ENCODE data around the gene MFAP2.

The MFAP2 gene

DNA sequence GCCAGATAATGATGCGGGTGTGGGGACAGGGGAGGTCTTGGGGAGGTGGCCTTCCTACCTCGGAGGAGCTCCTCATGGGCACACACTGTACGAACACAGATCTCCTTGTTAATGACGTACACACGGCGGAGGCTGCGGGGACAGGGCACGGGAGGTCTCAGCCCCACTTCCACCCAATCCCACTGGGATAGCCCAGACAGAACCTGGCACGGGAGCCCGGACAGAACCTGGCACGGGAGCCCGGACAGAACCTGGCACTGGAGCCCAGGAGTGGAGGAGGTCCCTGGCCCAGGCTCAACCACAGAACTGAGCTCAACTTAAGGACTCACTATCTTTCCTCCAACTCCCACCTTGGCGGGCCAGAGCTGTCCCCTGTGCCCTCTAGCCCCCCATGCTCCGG, 5.2 kb downstream of the MFAP2 start:
- Histone ChIP-seq H3K36me3 (ENCODE audit: control insufficient read depth, low read length) (no peaks in the 10 kb centered on the region), H3K4me2 (ENCODE audit: low read length) (no peak overlapping the region), H4K20me1 (ENCODE audit: control insufficient read depth, insufficient read depth, low read depth, low read length) (no peaks in the 10 kb centered on the region), H3K4me1 (ENCODE audit: control insufficient read depth, low read length) (no peaks in the 10 kb centered on the region), H3K27me3 (ENCODE audit: control insufficient read depth, low read length) (peaks cover 13% of the 10 kb centered on the region), H3K9me2 (replicated peaks; ENCODE audit: control insufficient read depth, low read length) (no peaks in the 10 kb centered on the region), H3F3A (ENCODE audit: control insufficient read depth, insufficient read depth) (no peaks in the 10 kb centered on the region), H3K27ac (ENCODE audit: low read depth, low read length) (no peak overlapping the region), H3K79me2 (ENCODE audit: control insufficient read depth, low read length) (no peaks in the 10 kb centered on the region), H3K4me3 (ENCODE audit: low read length) (no peak overlapping the region), H3K9me3 (ENCODE audit: control insufficient read depth, insufficient read depth, low read length) (no peaks in the 10 kb centered on the region)
- TF ChIP-seq CTCF (IDR thresholded peaks at IDR 0.05; ENCODE audit: low read depth, low read length, poor library complexity, severe bottlenecking), result no peak
- no peak for TF ChIP-seq EZH2phosphoT487 (IDR thresholded peaks at IDR 0.05; ENCODE audit: borderline replicate concordance, low read length)

GRCh38 chr1:16973215-16973614, 7.2 kb downstream of the MFAP2 start:
- H3K27ac ChIP-seq (ENCODE audit: low read depth, low read length), result no peak overlapping the region

DNA sequence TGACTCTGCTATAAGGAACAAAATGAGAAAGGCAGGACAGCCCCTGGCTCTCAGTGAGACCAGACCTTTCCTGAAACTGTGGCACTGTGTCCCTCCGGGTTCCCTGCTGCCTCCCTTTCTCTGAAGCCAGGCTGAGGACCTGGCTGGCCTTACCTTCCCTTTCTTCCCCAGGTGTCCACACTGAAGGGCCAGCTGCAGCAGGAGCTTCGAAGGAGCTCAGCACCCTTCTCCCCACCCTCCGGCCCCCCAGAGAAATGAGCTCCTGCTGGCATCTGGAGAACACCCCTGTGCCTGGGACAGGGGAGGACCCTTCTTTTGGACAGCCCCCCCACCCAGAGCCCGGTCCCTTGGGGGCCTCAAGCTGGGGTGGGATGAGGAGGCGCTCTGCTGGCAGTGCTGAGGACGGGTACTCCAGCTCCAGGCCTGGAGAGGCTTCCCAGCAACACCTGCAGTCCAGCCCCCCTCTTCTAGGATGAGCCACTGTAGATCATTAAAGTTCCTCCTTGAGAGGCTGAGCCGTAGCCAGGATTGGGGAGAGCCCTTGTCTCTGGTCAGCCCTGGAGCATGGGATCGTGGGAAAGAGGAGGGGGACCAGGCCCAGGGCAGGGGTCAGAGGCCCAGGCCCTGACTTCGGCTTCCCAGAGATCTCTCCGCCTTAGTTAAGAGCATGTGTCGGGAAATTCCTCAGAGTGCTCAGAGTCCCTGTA, 8.1 kb downstream of the MFAP2 start:
- no peaks in the 10 kb centered on the region for H3F3A ChIP-seq (ENCODE audit: control insufficient read depth, insufficient read depth)
- H3K4me2 ChIP-seq (ENCODE audit: low read length), result no peak overlapping the region
- H3K27ac ChIP-seq (ENCODE audit: low read depth, low read length), result no peak overlapping the region
- no peaks in the 10 kb centered on the region for H3K27me3 ChIP-seq (ENCODE audit: control insufficient read depth, low read length)
- no peaks in the 10 kb centered on the region for H4K20me1 ChIP-seq (ENCODE audit: control insufficient read depth, insufficient read depth, low read depth, low read length)
- H3K4me3 ChIP-seq (ENCODE audit: low read length), result no peak overlapping the region
- H3K4me1 ChIP-seq (ENCODE audit: control insufficient read depth, low read length), result no peaks in the 10 kb centered on the region
- H3K9me2 ChIP-seq (replicated peaks; ENCODE audit: control insufficient read depth, low read length), result no peaks in the 10 kb centered on the region
- no peaks in the 10 kb centered on the region for H3K36me3 ChIP-seq (ENCODE audit: control insufficient read depth, low read length)
- TF ChIP-seq CTCF (IDR thresholded peaks at IDR 0.05; ENCODE audit: low read depth, low read length, poor library complexity, severe bottlenecking), result no peak
- TF ChIP-seq EZH2phosphoT487 (IDR thresholded peaks at IDR 0.05; ENCODE audit: borderline replicate concordance, low read length), result no peak
- H3K79me2 ChIP-seq (ENCODE audit: control insufficient read depth, low read length), result no peaks in the 10 kb centered on the region
- H3K9me3 ChIP-seq (ENCODE audit: control insufficient read depth, insufficient read depth, low read length), result no peaks in the 10 kb centered on the region

More at GRCh38 chr1:16973215-16973614, 7.2 kb downstream of the MFAP2 start:
- Histone ChIP-seq H3K4me3 (ENCODE audit: low read length) (no peak overlapping the region), H3F3A (ENCODE audit: control insufficient read depth, insufficient read depth) (no peaks in the 10 kb centered on the region), H3K9me3 (ENCODE audit: control insufficient read depth, insufficient read depth, low read length) (no peaks in the 10 kb centered on the region), H3K9me2 (replicated peaks; ENCODE audit: control insufficient read depth, low read length) (no peaks in the 10 kb centered on the region), H3K4me1 (ENCODE audit: control insufficient read depth, low read length) (no peaks in the 10 kb centered on the region), H4K20me1 (ENCODE audit: control insufficient read depth, insufficient read depth, low read depth, low read length) (no peaks in the 10 kb centered on the region), H3K36me3 (ENCODE audit: control insufficient read depth, low read length) (no peaks in the 10 kb centered on the region), H3K79me2 (ENCODE audit: control insufficient read depth, low read length) (no peaks in the 10 kb centered on the region), H3K27me3 (ENCODE audit: control insufficient read depth, low read length) (no peaks in the 10 kb centered on the region), H3K4me2 (ENCODE audit: low read length) (no peak overlapping the region)
- no peak for TF ChIP-seq CTCF (IDR thresholded peaks at IDR 0.05; ENCODE audit: low read depth, low read length, poor library complexity, severe bottlenecking)

Measured in DOHH2 (cell line).